Fibroblast of lung (primary cell): ENCODE measurements around the gene RASSF3.

ENCODE experiments used
- EZH2 ChIP-seq: IDR thresholded peaks from 2 replicates; pipeline ENCODE4 v1.5.1; 2012; ENCODE audit warnings: low read length, control low read depth, mild to moderate bottlenecking; ENCODE audit errors: missing control alignments
- TF ChIP-seq, protein P1 (sequence below), 2 donors: IDR thresholded peaks in 1 of 2; conservative IDR thresholded peaks in 1 of 2; 1 replicate in 1 of 2; 2 replicates in 1 of 2; pipeline ENCODE4 v1.5.1; 2011 to 2012; ENCODE audit warnings: low read length in 2 of 2, control low read depth in 1 of 2, inconsistent platforms in 1 of 2, low read depth in 1 of 2, mild to moderate bottlenecking in 1 of 2

DNA sequence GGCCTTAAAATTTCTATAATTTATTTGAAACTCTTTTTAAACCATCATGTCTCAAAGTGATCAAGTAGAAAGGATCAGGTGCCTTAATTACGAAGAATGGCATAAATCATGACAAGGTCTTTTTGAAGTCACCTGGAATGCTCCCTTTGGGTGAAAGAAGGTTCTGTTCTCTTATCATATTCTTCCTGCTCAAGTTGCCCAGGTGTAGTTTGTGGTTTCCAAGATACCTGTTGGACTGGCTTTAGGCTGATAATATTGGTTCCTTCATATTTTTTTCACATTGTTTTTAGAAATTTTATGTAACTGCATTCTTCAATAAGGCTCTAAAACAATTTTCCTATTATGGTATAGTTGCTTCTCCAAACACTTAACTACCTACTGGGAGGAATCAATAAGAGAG, 29.2 kb downstream of the RASSF3 start:
- TF ChIP-seq, protein P1, sequence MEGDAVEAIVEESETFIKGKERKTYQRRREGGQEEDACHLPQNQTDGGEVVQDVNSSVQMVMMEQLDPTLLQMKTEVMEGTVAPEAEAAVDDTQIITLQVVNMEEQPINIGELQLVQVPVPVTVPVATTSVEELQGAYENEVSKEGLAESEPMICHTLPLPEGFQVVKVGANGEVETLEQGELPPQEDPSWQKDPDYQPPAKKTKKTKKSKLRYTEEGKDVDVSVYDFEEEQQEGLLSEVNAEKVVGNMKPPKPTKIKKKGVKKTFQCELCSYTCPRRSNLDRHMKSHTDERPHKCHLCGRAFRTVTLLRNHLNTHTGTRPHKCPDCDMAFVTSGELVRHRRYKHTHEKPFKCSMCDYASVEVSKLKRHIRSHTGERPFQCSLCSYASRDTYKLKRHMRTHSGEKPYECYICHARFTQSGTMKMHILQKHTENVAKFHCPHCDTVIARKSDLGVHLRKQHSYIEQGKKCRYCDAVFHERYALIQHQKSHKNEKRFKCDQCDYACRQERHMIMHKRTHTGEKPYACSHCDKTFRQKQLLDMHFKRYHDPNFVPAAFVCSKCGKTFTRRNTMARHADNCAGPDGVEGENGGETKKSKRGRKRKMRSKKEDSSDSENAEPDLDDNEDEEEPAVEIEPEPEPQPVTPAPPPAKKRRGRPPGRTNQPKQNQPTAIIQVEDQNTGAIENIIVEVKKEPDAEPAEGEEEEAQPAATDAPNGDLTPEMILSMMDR (conservative IDR thresholded peaks at IDR 0.05 in 1 of 2, IDR thresholded peaks at IDR 0.05 in 1 of 2; ENCODE audit: low read depth in 1 of 2, low read length in 2 of 2), result no peak
- no peak for TF ChIP-seq EZH2
